Transverse colon (tissue), 4 donors: ENCODE data around the gene SLC25A48. TPM values are rescaled to one million over a fixed set of nuclear protein-coding genes. Genes with fewer than 3 reads are reported as not detected.
"Not testable (repeated sequence)": the region's sequence is repeated elsewhere in the genome, so short reads cannot be mapped to it uniquely, and the experiment has no call there.

Experiments used
- DNase-seq: peaks from one replicate; pipeline ENCODE4 v3.0.0-alpha.2; 2019
- H3K27ac ChIP-seq, 4 donors: fragments of 200-600 bp; sonication (generic); 2 replicates each; pipeline ENCODE4 v1.5.1; 2016 to 2018; ENCODE audit warnings: inconsistent platforms in 4 of 4
- H3K27me3 ChIP-seq: fragments of 200-600 bp; sonication (generic); 2 replicates; pipeline ENCODE4 v1.5.1; 2017; ENCODE audit warnings: inconsistent platforms
- H3K36me3 ChIP-seq, 4 donors: fragments of 200-600 bp; sonication (generic); 2 replicates each; pipeline ENCODE4 v1.5.1; 2017 to 2019; ENCODE audit warnings: inconsistent platforms in 4 of 4
- H3K4me1 ChIP-seq, 4 donors: fragments of 200-600 bp; sonication (generic); 2 replicates each; pipeline ENCODE4 v1.5.1; 2017 to 2020; ENCODE audit warnings: inconsistent platforms in 4 of 4
- H3K4me3 ChIP-seq, 4 donors: fragments of 200-600 bp; sonication (generic); 1 replicate in 1 of 4; 2 replicates in 3 of 4; pipeline versions ENCODE4 v1.5.1 to v1.6.1; 2017 to 2019; ENCODE audit warnings: inconsistent platforms in 4 of 4
- H3K9me3 ChIP-seq, 2 donors: fragments of 200-600 bp; sonication (generic); 2 replicates each; pipeline ENCODE4 v1.5.1; 2017 to 2019; ENCODE audit warnings: inconsistent platforms in 2 of 2
- EP300 ChIP-seq: sonication (generic); formaldehyde crosslinking; IDR thresholded peaks from one replicate; pipeline ENCODE4 v1.6.1; 2017; ENCODE audit warnings: antibody characterized with exemption, low read depth
- POLR2A ChIP-seq: fragments of 450-650 bp; IDR thresholded peaks from one replicate; pipeline ENCODE4 v1.6.1; 2016; ENCODE audit warnings: antibody characterized with exemption, mild to moderate bottlenecking, moderate library complexity
- POLR2AphosphoS5 ChIP-seq, 3 donors: sonication (generic); formaldehyde crosslinking; IDR thresholded peaks; one replicate each; pipeline ENCODE4 v1.6.1; 2016; ENCODE audit warnings: antibody characterized with exemption in 3 of 3
- WGBS, 2 donors: methylation state at CpG; one replicate each; pipeline ENCODE4 v1.1.5; 2018; ENCODE audit warnings: low coverage in 1 of 2; 5-methylcytosine and 5-hydroxymethylcytosine counted together
- in situ Hi-C, 4 donors: fragments of 200-750 bp; cut with MboI; loops; one replicate each; pipeline versions ENCODE4 v1.15.0 to v1.15.1; 2017; ENCODE audit warnings: low sequenced_read_pairs in 3 of 4, low pct_ligation_motif_present in 1 of 4, low pct_unique_long_range_greater_than_20kb in 1 of 4
- intact Hi-C: fragments of 100-400 bp; cut with DNase I; formaldehyde crosslinking; loops from one replicate; pipeline ENCODE4 v1.15.1; 2023; ENCODE audit warnings: low total_unique reads
- total RNA-seq, 4 donors: library from RNA; depleted of rRNA; stranded (reverse); fragments of >200 nt; gene quantifications; one replicate each; pipeline ENCODE4 v1.1.0, GENCODE V29; 2016
- TF ChIP-seq, protein P1 (sequence below), 5 experiments: fragments of 200-600 bp in 3 of 5; fragments of 450-650 bp in 2 of 5; sonication (generic) in 3 of 5; IDR thresholded peaks; 1 replicate in 2 of 5; 2 replicates in 3 of 5; pipeline ENCODE4 v1.5.1; 2016 to 2017; ENCODE audit warnings: antibody characterized with exemption in 5 of 5, inconsistent platforms in 3 of 5, mild to moderate bottlenecking in 2 of 5, moderate library complexity in 1 of 5

Gene SLC25A48
- total RNA-seq, 4 donors from 2014 or later = 0.48 to 2.6 (median 1.8) TPM; not detected in 1

- Histone ChIP-seq H3K9me3 (no peaks in the 10 kb centered on the region), H3K4me1 (no peaks in the 10 kb centered on the region), H3K4me3 (no peak overlapping the region), H3K27me3 (no peaks in the 10 kb centered on the region), H3K36me3 (no peaks in the 10 kb centered on the region), H3K27ac (no peak overlapping the region)
- in situ Hi-C loops = no loop called here
- WGBS, 2 donors = 60% methylated on average over 2 of the region's 2 CpGs; no CpG with 5 or more reads in 1 of the 2 donors
- no peak for DNase-seq
- no peak for TF ChIP-seq EP300
- TF ChIP-seq, protein P1, sequence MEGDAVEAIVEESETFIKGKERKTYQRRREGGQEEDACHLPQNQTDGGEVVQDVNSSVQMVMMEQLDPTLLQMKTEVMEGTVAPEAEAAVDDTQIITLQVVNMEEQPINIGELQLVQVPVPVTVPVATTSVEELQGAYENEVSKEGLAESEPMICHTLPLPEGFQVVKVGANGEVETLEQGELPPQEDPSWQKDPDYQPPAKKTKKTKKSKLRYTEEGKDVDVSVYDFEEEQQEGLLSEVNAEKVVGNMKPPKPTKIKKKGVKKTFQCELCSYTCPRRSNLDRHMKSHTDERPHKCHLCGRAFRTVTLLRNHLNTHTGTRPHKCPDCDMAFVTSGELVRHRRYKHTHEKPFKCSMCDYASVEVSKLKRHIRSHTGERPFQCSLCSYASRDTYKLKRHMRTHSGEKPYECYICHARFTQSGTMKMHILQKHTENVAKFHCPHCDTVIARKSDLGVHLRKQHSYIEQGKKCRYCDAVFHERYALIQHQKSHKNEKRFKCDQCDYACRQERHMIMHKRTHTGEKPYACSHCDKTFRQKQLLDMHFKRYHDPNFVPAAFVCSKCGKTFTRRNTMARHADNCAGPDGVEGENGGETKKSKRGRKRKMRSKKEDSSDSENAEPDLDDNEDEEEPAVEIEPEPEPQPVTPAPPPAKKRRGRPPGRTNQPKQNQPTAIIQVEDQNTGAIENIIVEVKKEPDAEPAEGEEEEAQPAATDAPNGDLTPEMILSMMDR (IDR thresholded peaks at IDR 0.05) = no peak
- no peak for TF ChIP-seq POLR2A
- no peak for TF ChIP-seq POLR2AphosphoS5 (IDR thresholded peaks at IDR 0.05)
- intact Hi-C loops = no loop called here
These were observed 23.3 kb downstream of the SLC25A48 start for GRCh38 chr5:135857630-135858311.

DNA sequence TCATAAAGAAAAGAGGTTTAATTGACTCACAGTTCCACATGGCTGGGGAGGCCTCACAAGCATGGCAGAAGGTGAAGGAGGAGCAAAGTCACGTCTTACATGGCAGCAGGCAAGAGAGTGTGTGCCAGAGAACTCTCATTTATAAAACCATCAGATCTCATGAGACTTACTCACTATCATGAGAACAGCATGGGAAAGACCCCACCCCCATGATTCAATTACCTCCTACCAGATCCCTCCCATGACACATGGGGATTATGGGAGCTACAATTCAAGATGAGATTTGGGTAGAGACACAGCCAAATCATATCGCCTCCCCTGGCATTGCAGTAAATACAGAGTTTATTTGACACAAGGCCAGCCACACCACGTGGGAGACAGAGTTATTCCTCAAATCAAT is 24.7 kb downstream of the SLC25A48 start:
- H3K4me1 ChIP-seq, H3K27ac ChIP-seq, DNase-seq, H3K9me3 ChIP-seq, H3K27me3 ChIP-seq, H3K36me3 ChIP-seq, intact Hi-C loops, in situ Hi-C loops, H3K4me3 ChIP-seq: not testable (repeated sequence)
- 33 to 72% methylated on average over 1 to 3 of the region's 3 CpGs for WGBS, 2 donors

DNA sequence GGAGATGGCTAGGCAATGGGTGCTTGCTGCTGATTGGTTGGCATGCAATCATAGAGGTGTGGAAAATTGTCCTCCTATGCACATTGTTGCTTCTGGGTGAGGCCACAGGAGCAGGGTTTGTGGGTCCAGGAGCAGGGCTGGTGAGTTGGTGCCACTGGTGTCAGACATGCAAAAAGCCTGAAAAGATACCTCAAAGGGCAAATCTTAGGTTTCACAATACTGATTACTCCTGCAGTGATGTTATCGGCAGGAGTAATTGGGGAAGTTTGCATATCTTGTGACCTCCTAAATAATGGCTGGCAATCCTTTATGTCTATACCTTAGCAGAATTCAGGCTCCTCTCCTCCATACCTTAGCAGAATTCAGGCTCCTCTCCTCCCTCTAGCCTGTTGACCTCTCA is 25.2 kb downstream of the SLC25A48 start:
- Histone ChIP-seq H3K4me1 (no peaks in the 10 kb centered on the region), H3K4me3 (no peak overlapping the region), H3K36me3 (no peaks in the 10 kb centered on the region), H3K9me3 (no peaks in the 10 kb centered on the region), H3K27me3 (no peaks in the 10 kb centered on the region), H3K27ac (no peak overlapping the region)
- 77% methylated on average over 1 of the region's 1 CpG; no CpG with 5 or more reads in 1 of the 2 donors for WGBS, 2 donors
- in situ Hi-C loops = no loop called here
- intact Hi-C loops = no loop called here
- TF ChIP-seq EP300 (no peak), POLR2AphosphoS5 (IDR thresholded peaks at IDR 0.05) (no peak), POLR2A (no peak)
- TF ChIP-seq, protein P1 (IDR thresholded peaks at IDR 0.05) = no peak
- DNase-seq = no peak

DNA sequence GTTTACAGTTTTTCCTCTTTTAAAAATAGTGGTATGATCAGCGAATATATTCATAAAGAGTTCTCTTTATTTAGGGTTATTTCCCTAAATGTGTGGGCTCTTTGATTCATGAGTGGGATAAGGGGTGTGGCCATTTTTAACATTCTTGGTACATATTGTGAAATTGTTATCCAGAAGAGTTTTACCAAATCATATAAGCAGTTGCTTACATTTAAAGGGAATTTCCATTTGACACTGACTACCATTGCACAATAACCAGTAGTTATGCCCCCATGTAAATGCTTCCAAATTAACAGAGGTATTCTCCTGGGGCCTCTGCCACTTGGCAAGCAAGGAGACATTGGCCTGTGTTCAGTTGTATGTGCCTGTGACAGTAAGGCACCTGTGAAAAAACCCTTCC is 27.2 kb downstream of the SLC25A48 start:
- no peaks in the 10 kb centered on the region for H3K36me3 ChIP-seq
- no peak for DNase-seq
- no peak overlapping the region for H3K27ac ChIP-seq
- TF ChIP-seq POLR2A (no peak), EP300 (no peak), POLR2AphosphoS5 (IDR thresholded peaks at IDR 0.05) (no peak)
- TF ChIP-seq, protein P1 (IDR thresholded peaks at IDR 0.05) = no peak
- no peaks in the 10 kb centered on the region for H3K27me3 ChIP-seq
- intact Hi-C loops (no loop called here), in situ Hi-C loops (no loop called here)
- no peaks in the 10 kb centered on the region for H3K4me1 ChIP-seq
- H3K4me3 ChIP-seq = no peak overlapping the region
- H3K9me3 ChIP-seq = no peaks in the 10 kb centered on the region
- 84 to 86% methylated on average over 1 of the region's 1 CpG for WGBS, 2 donors

GRCh38 chr5:135862086-135862485 is 27.6 kb downstream of the SLC25A48 start:
- intact Hi-C loops = no loop called here
- Histone ChIP-seq H3K27me3 (no peaks in the 10 kb centered on the region), H3K9me3 (no peaks in the 10 kb centered on the region), H3K27ac (no peak overlapping the region), H3K4me1 (peaks cover 0 to 2% (median under 1%) of the 10 kb centered on the region in 4 donors), H3K4me3 (no peak overlapping the region), H3K36me3 (no peaks in the 10 kb centered on the region)
- TF ChIP-seq EP300 (no peak), POLR2AphosphoS5 (IDR thresholded peaks at IDR 0.05) (no peak), POLR2A (no peak)
- TF ChIP-seq, protein P1 (IDR thresholded peaks at IDR 0.05) = no peak
- in situ Hi-C loops = no loop called here
- DNase-seq = no peak
